ENCODE results near the gene FGF4.

Gene FGF4

DNA sequence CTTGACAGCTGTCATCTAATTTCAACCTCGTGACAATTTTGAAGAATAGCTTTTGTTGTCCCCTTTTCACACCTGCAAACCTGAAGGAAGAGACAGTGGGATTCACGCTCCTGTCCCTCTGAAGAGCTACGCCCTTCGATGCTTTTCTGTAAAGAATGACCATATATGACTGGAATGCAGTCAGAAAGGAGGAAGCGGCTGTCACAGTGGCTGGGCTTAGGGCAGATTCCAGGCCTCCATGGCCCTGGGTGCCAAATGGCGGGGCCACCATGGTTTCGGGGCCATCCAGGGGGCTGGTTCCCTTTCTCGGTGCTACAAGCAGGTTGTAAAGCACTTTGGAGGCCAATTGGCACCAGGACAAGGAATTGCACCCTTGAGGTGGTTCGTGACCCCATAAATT lies 49.1 kb downstream of the FGF4 start:
- no peak for DNase-seq (ENCODE audit: low spot score)

DNA sequence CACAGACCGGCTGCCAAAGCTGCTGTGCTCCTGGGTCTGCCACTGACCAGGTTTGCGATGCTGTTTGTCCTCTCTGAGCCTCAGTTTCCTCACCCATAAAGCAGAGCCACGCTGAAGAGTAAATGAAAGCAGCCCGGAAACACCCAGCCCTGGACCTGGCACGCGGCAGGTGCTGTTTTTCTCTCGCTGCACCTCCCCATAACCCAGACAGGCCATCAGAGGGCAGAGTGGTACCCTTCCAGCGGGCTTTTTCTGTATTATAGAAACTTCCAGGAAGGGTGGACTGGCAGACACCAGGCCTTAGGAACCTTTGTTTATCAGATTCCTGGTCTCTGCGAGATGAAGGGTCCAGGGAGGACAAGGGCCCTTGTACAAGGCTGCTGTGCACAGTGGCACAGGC lies 53.4 kb downstream of the FGF4 start:
- no peak for DNase-seq (ENCODE audit: low spot score)

DNA sequence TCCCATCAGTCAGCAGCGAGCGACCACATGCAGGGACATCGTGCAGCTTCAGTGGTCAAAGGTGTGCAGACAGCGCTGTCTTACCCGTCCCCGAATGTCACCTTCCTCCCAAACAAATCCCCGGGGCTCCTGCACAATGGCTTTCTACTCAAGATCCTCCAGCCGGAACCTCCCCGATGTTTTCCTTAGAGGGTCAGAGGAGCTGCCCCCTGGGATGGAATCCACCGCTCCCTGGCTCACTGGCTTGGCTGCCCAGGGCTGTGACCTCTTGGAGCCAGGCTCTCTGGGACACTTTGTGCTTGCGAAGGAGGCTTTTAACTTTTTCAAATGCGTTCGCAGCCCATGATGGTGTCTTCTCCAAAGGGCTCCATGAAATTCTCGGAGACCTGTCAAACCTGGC lies 54.0 kb downstream of the FGF4 start:
- no peak for DNase-seq (ENCODE audit: low spot score)
